ENCODE data around the gene MYO1G.

The MYO1G gene

GRCh38 chr7:44912775-44913347 lies 66.0 kb downstream of the MYO1G start:
- Histone ChIP-seq H3K4me3 (replicated peaks; ENCODE audit: low read depth, low read length) (no peak overlapping the region), H3K36me3 (ENCODE audit: control insufficient read depth, insufficient read depth, low read length) (no peaks in the 10 kb centered on the region), H3K27me3 (replicated peaks; ENCODE audit: control insufficient read depth, insufficient read depth, low read length) (no peaks in the 10 kb centered on the region)
- TF ChIP-seq CTCF (IDR thresholded peaks at IDR 0.05; ENCODE audit: insufficient read depth, low read length, poor library complexity, severe bottlenecking) = no peak
- DNase-seq (ENCODE audit: extremely low read depth, insufficient read length) = no peak
